ENCODE results near the gene HIVEP3. TPM values are rescaled to one million over a fixed set of nuclear protein-coding genes. Genes with fewer than 3 reads are reported as not detected.

The HIVEP3 gene
- total RNA-seq, 1 experiment from 2014 or later, result 0.55 TPM

- Mint-ChIP-seq H3K27me3 (ENCODE audit: low read depth) (no peaks in the 10 kb centered on the region), H3K4me1 (0 out of 2 replicates have a peak, but pooled peaks cover 4% of the 10 kb centered on the region), H3K36me3 (no peaks in the 10 kb centered on the region), H3K4me3 (no peak overlapping the region), H3K27ac (no peak overlapping the region), H3K9me3 (no peaks in the 10 kb centered on the region)
- CTCF ChIA-PET, result no interaction called here
- TF ChIP-seq ETV6 (CRISPR knock-in tag; IDR thresholded peaks at IDR 0.05) (no peak), ZNF138 (CRISPR knock-in tag; conservative IDR thresholded peaks at IDR 0.05) (no peak), ZNF219 (CRISPR knock-in tag; IDR thresholded peaks at IDR 0.05; ENCODE audit: borderline replicate concordance) (no peak), NR3C1 (CRISPR knock-in tag; conservative IDR thresholded peaks at IDR 0.05; ENCODE audit: low read depth) (no peak), TCF7 (CRISPR knock-in tag; IDR thresholded peaks at IDR 0.05; ENCODE audit: low read depth) (no peak)
- TF ChIP-seq, protein P1, sequence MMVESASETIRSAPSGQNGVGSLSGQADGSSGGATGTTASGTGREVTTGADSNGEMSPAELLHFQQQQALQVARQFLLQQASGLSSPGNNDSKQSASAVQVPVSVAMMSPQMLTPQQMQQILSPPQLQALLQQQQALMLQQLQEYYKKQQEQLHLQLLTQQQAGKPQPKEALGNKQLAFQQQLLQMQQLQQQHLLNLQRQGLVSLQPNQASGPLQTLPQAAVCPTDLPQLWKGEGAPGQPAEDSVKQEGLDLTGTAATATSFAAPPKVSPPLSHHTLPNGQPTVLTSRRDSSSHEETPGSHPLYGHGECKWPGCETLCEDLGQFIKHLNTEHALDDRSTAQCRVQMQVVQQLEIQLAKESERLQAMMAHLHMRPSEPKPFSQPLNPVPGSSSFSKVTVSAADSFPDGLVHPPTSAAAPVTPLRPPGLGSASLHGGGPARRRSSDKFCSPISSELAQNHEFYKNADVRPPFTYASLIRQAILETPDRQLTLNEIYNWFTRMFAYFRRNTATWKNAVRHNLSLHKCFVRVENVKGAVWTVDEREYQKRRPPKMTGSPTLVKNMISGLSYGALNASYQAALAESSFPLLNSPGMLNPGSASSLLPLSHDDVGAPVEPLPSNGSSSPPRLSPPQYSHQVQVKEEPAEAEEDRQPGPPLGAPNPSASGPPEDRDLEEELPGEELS (CRISPR knock-in tag; IDR thresholded peaks at IDR 0.05), result no peak
- TF ChIP-seq, protein P2, sequence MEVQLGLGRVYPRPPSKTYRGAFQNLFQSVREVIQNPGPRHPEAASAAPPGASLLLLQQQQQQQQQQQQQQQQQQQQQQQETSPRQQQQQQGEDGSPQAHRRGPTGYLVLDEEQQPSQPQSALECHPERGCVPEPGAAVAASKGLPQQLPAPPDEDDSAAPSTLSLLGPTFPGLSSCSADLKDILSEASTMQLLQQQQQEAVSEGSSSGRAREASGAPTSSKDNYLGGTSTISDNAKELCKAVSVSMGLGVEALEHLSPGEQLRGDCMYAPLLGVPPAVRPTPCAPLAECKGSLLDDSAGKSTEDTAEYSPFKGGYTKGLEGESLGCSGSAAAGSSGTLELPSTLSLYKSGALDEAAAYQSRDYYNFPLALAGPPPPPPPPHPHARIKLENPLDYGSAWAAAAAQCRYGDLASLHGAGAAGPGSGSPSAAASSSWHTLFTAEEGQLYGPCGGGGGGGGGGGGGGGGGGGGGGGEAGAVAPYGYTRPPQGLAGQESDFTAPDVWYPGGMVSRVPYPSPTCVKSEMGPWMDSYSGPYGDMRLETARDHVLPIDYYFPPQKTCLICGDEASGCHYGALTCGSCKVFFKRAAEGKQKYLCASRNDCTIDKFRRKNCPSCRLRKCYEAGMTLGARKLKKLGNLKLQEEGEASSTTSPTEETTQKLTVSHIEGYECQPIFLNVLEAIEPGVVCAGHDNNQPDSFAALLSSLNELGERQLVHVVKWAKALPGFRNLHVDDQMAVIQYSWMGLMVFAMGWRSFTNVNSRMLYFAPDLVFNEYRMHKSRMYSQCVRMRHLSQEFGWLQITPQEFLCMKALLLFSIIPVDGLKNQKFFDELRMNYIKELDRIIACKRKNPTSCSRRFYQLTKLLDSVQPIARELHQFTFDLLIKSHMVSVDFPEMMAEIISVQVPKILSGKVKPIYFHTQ (CRISPR knock-in tag; IDR thresholded peaks at IDR 0.05), result no peak
- TF ChIP-seq, protein P3, sequence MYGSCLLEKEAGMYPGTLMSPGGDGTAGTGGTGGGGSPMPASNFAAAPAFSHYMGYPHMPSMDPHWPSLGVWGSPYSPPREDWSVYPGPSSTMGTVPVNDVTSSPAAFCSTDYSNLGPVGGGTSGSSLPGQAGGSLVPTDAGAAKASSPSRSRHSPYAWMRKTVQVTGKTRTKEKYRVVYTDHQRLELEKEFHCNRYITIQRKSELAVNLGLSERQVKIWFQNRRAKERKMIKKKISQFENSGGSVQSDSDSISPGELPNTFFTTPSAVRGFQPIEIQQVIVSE (CRISPR knock-in tag; IDR thresholded peaks at IDR 0.05; ENCODE audit: borderline replicate concordance), result no peak
- POLR2A ChIA-PET, result interaction anchor here (1.5 kb wide), 1 partner anchor 10 kb away, joined by 3 read pairs; no protein-coding TSS in a partner anchor
- DNase-seq (ENCODE audit: low spot score) (no peak), ATAC-seq (no peak)
Measured at GRCh38 chr1:41682845-41683625, 235.7 kb downstream of the HIVEP3 start.

- Mint-ChIP-seq H3K27ac (no peak overlapping the region), H3K36me3 (no peaks in the 10 kb centered on the region), H3K4me3 (no peak overlapping the region), H3K4me1 (0 out of 2 replicates have a peak, but pooled peaks cover 4% of the 10 kb centered on the region), H3K9me3 (peaks cover 2% of the 10 kb centered on the region; the same call in 1 of the 2 replicates), H3K27me3 (ENCODE audit: low read depth) (no peaks in the 10 kb centered on the region)
- ChIA-PET POLR2A (interaction anchor here (1.5 kb wide), 1 partner anchor 9 kb away, joined by 3 read pairs; no protein-coding TSS in a partner anchor), CTCF (no interaction called here)
- DNase-seq (ENCODE audit: low spot score), result no peak
- no peak for ATAC-seq
- TF ChIP-seq, protein P4, sequence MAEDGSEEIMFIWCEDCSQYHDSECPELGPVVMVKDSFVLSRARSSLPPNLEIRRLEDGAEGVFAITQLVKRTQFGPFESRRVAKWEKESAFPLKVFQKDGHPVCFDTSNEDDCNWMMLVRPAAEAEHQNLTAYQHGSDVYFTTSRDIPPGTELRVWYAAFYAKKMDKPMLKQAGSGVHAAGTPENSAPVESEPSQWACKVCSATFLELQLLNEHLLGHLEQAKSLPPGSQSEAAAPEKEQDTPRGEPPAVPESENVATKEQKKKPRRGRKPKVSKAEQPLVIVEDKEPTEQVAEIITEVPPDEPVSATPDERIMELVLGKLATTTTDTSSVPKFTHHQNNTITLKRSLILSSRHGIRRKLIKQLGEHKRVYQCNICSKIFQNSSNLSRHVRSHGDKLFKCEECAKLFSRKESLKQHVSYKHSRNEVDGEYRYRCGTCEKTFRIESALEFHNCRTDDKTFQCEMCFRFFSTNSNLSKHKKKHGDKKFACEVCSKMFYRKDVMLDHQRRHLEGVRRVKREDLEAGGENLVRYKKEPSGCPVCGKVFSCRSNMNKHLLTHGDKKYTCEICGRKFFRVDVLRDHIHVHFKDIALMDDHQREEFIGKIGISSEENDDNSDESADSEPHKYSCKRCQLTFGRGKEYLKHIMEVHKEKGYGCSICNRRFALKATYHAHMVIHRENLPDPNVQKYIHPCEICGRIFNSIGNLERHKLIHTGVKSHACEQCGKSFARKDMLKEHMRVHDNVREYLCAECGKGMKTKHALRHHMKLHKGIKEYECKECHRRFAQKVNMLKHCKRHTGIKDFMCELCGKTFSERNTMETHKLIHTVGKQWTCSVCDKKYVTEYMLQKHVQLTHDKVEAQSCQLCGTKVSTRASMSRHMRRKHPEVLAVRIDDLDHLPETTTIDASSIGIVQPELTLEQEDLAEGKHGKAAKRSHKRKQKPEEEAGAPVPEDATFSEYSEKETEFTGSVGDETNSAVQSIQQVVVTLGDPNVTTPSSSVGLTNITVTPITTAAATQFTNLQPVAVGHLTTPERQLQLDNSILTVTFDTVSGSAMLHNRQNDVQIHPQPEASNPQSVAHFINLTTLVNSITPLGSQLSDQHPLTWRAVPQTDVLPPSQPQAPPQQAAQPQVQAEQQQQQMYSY (CRISPR knock-in tag; IDR thresholded peaks at IDR 0.05), result no peak
- TF ChIP-seq MYBL2 (CRISPR knock-in tag; IDR thresholded peaks at IDR 0.05) (no peak), TCF7 (CRISPR knock-in tag; IDR thresholded peaks at IDR 0.05; ENCODE audit: low read depth) (no peak), PRRX2 (CRISPR knock-in tag; IDR thresholded peaks at IDR 0.05) (no peak), GABPB1 (CRISPR knock-in tag; IDR thresholded peaks at IDR 0.05) (no peak), CREB1 (CRISPR knock-in tag; IDR thresholded peaks at IDR 0.05) (no peak), ETV6 (CRISPR knock-in tag; IDR thresholded peaks at IDR 0.05) (no peak), FOXJ3 (CRISPR knock-in tag; IDR thresholded peaks at IDR 0.05; ENCODE audit: borderline replicate concordance) (no peak)
- TF ChIP-seq, protein P3 (CRISPR knock-in tag; IDR thresholded peaks at IDR 0.05; ENCODE audit: borderline replicate concordance), result no peak
- TF ChIP-seq, protein P5, sequence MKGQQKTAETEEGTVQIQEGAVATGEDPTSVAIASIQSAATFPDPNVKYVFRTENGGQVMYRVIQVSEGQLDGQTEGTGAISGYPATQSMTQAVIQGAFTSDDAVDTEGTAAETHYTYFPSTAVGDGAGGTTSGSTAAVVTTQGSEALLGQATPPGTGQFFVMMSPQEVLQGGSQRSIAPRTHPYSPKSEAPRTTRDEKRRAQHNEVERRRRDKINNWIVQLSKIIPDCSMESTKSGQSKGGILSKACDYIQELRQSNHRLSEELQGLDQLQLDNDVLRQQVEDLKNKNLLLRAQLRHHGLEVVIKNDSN (CRISPR knock-in tag; IDR thresholded peaks at IDR 0.05), result no peak
- TF ChIP-seq, protein P6, sequence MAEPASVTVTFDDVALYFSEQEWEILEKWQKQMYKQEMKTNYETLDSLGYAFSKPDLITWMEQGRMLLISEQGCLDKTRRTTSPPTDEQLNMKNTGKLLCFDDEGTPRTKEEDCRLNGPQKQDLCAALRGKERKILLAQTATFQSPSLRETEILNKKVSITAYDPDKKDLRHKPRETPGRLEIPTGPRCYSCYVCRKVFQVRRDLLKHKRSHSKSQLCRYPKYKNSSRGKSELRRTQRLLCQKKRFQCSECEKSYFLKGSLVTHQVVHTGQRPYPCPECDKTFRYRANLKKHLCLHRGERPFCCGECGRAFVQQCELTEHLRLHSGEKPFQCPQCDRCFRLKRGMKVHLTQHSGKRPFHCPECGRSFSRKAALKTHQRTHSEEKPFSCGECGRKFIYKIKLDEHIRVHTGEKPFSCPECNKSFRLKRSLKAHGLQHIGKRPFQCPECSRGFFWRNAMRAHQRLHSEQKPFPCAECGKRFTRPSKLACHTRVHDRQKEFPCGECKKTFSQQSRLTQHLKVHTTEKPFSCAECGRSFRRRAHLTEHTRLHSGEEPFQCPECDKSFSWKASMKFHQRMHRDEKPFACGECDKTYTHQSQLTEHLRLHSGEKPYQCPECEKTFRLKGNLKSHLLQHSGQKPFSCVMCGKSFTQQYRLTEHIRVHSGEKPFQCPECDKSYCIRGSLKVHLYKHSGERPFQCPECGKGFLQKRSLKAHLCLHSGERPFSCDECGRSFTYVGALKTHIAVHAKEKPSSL (CRISPR knock-in tag; conservative IDR thresholded peaks at IDR 0.05), result no peak
- TF ChIP-seq, protein P7, sequence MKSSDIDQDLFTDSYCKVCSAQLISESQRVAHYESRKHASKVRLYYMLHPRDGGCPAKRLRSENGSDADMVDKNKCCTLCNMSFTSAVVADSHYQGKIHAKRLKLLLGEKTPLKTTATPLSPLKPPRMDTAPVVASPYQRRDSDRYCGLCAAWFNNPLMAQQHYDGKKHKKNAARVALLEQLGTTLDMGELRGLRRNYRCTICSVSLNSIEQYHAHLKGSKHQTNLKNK (CRISPR knock-in tag; IDR thresholded peaks at IDR 0.05), result no peak
Measured at GRCh38 chr1:41682149-41682548, 236.6 kb downstream of the HIVEP3 start.

All from WTC11 (cell line).